HEK293T (cell line): ENCODE data around the gene HOMER2.
A peak's percentile ranks its signal among the peaks of the same experiment; 100 is the strongest.

ENCODE experiments used
- CTCF ChIA-PET: fragments of 350-600 bp; formaldehyde crosslinking; extraction: SDS; loops from one replicate; lab custom pipeline; 2021; ENCODE audit warnings: antibody characterized with exemption, inconsistent platforms; lab: Yijun Ruan, JAX
- POLR2A ChIA-PET: fragments of 350-600 bp; formaldehyde crosslinking; extraction: SDS; loops from one replicate; lab custom pipeline; 2020; ENCODE audit warnings: antibody characterized with exemption, inconsistent platforms; lab: Yijun Ruan, JAX
- DNase-seq: peaks from one replicate; pipeline ENCODE4 v3.0.0; 2012; ENCODE audit warnings: mixed read lengths; ENCODE audit errors: extremely low spot score
- ARNT ChIP-seq: fragments of 450-650 bp; IDR thresholded peaks from 2 replicates; pipeline ENCODE4 v1.6.1; 2017; ENCODE audit warnings: mild to moderate bottlenecking
- BHLHE40 ChIP-seq: fragments of 450-650 bp; IDR thresholded peaks from 2 replicates; pipeline ENCODE4 v1.6.1; 2016; ENCODE audit warnings: mild to moderate bottlenecking, moderate library complexity, borderline replicate concordance
- CTBP1 ChIP-seq: fragments of 450-650 bp; IDR thresholded peaks from 2 replicates; pipeline ENCODE4 v1.6.1; 2016; ENCODE audit warnings: borderline replicate concordance
- ELF4 ChIP-seq: fragments of 450-650 bp; IDR thresholded peaks from 2 replicates; pipeline ENCODE4 v1.6.1; 2017; ENCODE audit warnings: antibody characterized with exemption
- FOXA1 ChIP-seq: fragments of 450-650 bp; IDR thresholded peaks from 2 replicates; pipeline ENCODE4 v1.6.1; 2016; ENCODE audit warnings: mild to moderate bottlenecking
- FOXK2 ChIP-seq: fragments of 450-650 bp; IDR thresholded peaks from 2 replicates; pipeline ENCODE4 v1.6.1; 2016; ENCODE audit warnings: mild to moderate bottlenecking
- FOXM1 ChIP-seq: fragments of 450-650 bp; IDR thresholded peaks from 2 replicates; pipeline ENCODE4 v1.6.1; 2017; ENCODE audit warnings: mild to moderate bottlenecking, borderline replicate concordance
- HDGF ChIP-seq: fragments of 450-650 bp; IDR thresholded peaks from 2 replicates; pipeline ENCODE4 v1.6.1; 2017; ENCODE audit warnings: antibody characterized with exemption, borderline replicate concordance
- L3MBTL2 ChIP-seq: fragments of 450-650 bp; conservative IDR thresholded peaks from 2 replicates; pipeline ENCODE4 v1.6.1; 2016; ENCODE audit warnings: mild to moderate bottlenecking
- LEF1 ChIP-seq: fragments of 450-650 bp; IDR thresholded peaks from 2 replicates; pipeline ENCODE4 v1.6.1; 2017; ENCODE audit warnings: mild to moderate bottlenecking, borderline replicate concordance
- NFRKB ChIP-seq: fragments of 450-650 bp; IDR thresholded peaks from 2 replicates; pipeline ENCODE4 v1.6.1; 2016; ENCODE audit warnings: mild to moderate bottlenecking, moderate library complexity
- SP1 ChIP-seq: fragments of 450-650 bp; IDR thresholded peaks from 2 replicates; pipeline ENCODE4 v1.6.1; 2017
- SUZ12 ChIP-seq: fragments of 450-650 bp; IDR thresholded peaks from 2 replicates; pipeline ENCODE4 v1.6.1; 2016; ENCODE audit warnings: mild to moderate bottlenecking
- TARDBP ChIP-seq: fragments of 450-650 bp; IDR thresholded peaks from 2 replicates; pipeline ENCODE4 v1.6.1; 2016
- ZNF384 ChIP-seq: fragments of 450-650 bp; IDR thresholded peaks from 2 replicates; pipeline ENCODE4 v1.6.1; 2016
- TF ChIP-seq, protein P1 (sequence below): fragments of 450-650 bp; IDR thresholded peaks from 2 replicates; pipeline ENCODE4 v1.6.1; 2016

Gene HOMER2

DNA sequence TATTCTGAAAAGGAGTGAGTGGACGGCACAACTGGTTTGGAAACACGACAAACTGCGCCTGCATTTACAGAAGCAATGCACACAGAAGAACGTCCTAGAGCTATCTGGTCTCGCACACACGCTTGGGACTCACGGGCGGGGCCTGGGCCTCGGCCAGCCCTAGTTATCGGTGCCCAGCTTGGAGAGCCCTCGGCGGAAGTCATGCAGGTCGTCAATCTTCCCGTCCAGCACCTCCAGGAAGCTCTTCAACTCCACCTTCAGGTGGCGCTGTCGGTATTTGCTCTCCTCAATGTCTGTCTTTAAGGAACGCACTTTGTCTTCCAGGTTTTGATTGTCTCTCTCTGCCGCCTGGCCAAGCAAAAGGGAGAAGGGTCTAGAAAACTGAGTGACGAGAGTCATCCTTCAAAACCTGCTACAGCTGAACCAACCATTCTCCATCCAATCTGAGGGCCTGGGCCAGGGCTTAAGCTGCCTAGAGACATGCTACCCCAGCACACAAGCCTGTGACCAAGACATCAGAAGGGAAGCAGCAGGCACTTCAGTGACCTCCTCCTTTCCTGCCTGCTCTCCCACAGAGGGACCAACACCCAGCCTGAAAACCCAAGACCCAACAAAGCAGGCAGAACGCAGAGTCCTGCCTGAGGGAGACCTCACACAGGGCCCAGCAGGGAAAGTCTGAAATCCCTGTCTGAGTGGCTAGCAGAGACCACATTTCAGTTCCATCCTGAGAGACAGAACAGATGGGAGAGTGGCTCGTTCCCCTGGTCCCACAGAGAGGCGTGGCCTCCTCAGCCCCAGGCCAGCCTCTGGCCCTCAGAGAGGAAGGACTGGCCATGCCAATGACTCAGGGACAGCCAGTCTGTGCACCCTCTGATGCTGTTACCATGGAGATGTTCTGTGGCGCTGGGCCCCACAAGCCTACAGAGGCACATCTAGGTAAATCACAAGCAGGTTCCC is 102.7 kb downstream of the HOMER2 start:
- POLR2A ChIA-PET = interaction anchor here (0.6 to 1.0 kb wide), 3 partner anchors 131 to 154 kb away, joined by 3 read pairs; partner anchors contain the start of gene RAMAC
- DNase-seq = peak; percentile 85
- CTCF ChIA-PET = interaction anchor here (0.6 to 1.7 kb wide), 14 partner anchors 9 to 274 kb away, joined by 3 to 9 read pairs (median 4); partner anchors contain the start of gene C15orf40
- TF ChIP-seq, protein P1, sequence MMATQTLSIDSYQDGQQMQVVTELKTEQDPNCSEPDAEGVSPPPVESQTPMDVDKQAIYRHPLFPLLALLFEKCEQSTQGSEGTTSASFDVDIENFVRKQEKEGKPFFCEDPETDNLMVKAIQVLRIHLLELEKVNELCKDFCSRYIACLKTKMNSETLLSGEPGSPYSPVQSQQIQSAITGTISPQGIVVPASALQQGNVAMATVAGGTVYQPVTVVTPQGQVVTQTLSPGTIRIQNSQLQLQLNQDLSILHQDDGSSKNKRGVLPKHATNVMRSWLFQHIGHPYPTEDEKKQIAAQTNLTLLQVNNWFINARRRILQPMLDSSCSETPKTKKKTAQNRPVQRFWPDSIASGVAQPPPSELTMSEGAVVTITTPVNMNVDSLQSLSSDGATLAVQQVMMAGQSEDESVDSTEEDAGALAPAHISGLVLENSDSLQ = peak; percentile 93
- no peak for TF ChIP-seq FOXK2
- no peak for TF ChIP-seq L3MBTL2
- TF ChIP-seq ELF4 = no peak
- no peak for TF ChIP-seq LEF1
- TF ChIP-seq TARDBP = no peak

DNA sequence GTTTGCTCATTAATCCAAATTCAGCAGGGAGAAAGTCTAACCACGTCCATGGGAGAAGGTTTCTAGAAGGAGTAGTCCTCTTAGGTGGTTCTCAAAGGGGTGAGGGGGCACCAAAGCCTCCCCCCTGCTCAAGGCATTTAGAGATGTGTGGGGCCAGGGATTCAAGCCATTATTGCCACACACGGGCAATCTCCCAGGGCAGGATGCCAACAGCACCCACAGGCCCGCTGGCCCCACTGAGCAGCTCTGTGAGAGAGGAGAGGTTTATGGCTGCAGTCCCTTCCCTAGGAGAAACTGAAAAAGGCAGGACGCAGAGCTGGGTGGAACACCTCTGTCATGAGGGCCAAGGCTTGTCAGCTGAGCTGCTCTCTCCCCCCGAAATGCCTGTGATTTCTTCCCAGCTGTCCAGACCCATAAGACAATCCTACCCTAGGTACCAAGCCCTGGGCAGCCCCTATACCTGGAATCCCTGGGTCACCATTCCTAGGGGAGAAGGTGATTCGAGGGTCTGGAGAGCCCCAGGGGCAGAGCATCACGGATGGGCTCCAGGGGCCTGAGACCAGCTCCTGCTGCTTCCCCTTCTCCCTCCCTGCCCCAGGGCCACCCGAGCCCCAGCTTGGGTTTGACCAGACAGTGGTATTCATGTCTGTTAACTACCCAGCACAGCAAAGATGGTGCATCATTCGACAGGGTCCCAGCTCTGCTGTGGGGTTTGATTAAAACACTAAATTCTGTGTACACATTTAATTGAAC is 104.1 kb downstream of the HOMER2 start:
- POLR2A ChIA-PET = no interaction called here
- CTCF ChIA-PET = interaction anchor here (0.7 to 1.7 kb wide), 4 partner anchors 22 to 263 kb away, joined by 3 to 9 read pairs (median 4); no protein-coding TSS in a partner anchor
- no peak for TF ChIP-seq FOXM1
- TF ChIP-seq ELF4 = no peak
- no peak for TF ChIP-seq ARNT
- TF ChIP-seq NFRKB = no peak
- no peak for TF ChIP-seq HDGF
- TF ChIP-seq BHLHE40 = no peak
- TF ChIP-seq FOXA1 = no peak
- TF ChIP-seq LEF1 = no peak
- no peak for TF ChIP-seq FOXK2
- no peak for TF ChIP-seq TARDBP
- TF ChIP-seq, protein P1 = no peak
- no peak for TF ChIP-seq SUZ12
- TF ChIP-seq L3MBTL2 = no peak
- TF ChIP-seq ZNF384 = no peak
- no peak for TF ChIP-seq SP1
- no peak for TF ChIP-seq CTBP1
- no peak for DNase-seq

DNA sequence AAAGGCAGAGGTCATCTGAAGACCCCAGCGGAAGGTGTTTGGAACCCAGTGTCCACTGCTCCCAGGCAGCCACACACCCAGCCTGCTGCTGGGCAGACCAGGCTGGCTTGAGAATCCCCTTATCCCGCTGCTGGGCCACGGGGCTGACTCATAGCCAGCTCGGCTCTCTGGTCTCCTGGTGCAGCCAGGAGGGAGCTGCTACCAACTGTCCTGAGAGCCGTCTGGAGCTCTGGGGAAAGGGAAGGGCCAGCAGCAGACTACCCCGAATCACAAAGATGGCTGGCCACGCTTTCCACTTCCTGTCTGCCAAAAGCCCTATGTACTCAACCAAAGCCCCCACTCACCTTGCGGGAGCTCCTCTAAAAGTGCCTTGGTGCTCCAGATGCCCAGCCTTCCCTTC is 104.8 kb downstream of the HOMER2 start:
- POLR2A ChIA-PET = no interaction called here
- TF ChIP-seq CTBP1 (no peak), BHLHE40 (no peak), ARNT (no peak), HDGF (no peak), FOXM1 (no peak), FOXA1 (no peak), ZNF384 (no peak), TARDBP (no peak), SUZ12 (no peak), ELF4 (no peak), SP1 (no peak), FOXK2 (no peak), LEF1 (no peak), NFRKB (no peak)
- TF ChIP-seq, protein P1 = no peak
- CTCF ChIA-PET = interaction anchor here (0.7 kb wide), 1 partner anchor 9 kb away, joined by 3 read pairs; no protein-coding TSS in a partner anchor
- DNase-seq = no peak

DNA sequence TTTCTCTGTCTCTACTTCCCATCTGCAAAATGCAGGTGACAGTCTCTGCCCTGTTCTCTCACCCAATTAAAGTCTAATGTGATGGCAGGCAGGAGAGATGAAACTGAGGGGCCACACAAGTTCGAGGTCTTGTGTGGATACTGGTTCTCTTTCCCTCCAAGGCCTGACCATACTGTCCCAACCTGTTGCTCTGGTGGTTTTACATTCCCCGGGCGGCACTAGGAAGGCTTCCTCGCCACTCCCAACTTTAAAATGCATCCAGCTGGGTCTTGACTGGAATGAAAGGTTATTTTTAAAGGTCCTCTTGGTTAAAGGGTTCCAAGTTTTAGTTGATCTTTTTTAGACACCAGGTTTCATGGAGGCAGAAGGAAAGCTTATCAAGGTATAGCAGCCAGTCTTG is 105.9 kb downstream of the HOMER2 start:
- TF ChIP-seq ARNT = no peak
- no peak for TF ChIP-seq FOXK2
- no peak for TF ChIP-seq FOXM1
- no peak for TF ChIP-seq BHLHE40
- TF ChIP-seq HDGF = no peak
- TF ChIP-seq SP1 = no peak
- TF ChIP-seq ELF4 = no peak
- TF ChIP-seq L3MBTL2 = no peak
- TF ChIP-seq FOXA1 = no peak
- no peak for TF ChIP-seq SUZ12
- TF ChIP-seq CTBP1 = no peak
- TF ChIP-seq, protein P1 = no peak
- TF ChIP-seq TARDBP = no peak
- TF ChIP-seq NFRKB = no peak
- no peak for TF ChIP-seq ZNF384
- TF ChIP-seq LEF1 = no peak
- ChIA-PET POLR2A (no interaction called here), CTCF (no interaction called here)
- no peak for DNase-seq

DNA sequence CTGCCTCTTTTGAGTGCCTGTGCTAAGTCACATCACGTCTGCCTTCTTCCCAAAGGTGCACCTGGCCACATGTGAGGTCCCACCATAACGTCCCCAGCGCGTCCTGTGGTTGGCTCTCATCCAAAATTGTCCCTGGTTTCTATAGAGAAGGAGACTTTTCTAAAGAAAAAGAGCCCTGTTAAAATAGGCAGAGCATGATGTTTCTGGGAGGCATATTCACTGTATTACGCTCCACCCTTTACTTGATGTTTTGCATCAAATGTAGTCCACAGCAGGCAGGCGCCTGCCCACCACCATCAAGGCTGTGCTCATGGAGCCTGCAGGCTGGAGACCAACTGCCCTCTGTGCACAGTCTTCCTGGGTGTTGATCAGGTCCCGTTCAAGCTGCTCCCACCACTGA is 106.8 kb downstream of the HOMER2 start:
- no peak for TF ChIP-seq L3MBTL2
- no peak for TF ChIP-seq FOXM1
- TF ChIP-seq ZNF384 = no peak
- no peak for TF ChIP-seq FOXK2
- no peak for TF ChIP-seq ARNT
- CTCF ChIA-PET = no interaction called here
- DNase-seq = no peak
- POLR2A ChIA-PET = no interaction called here
